GM21423 (cell line): ENCODE data around the gene FOXP1.

Experiments
- ATAC-seq: cut with Tn5 transposase; IDR thresholded peaks from one replicate; pipeline ENCODE4 v1.9.1; 2021; ENCODE audit warnings: mild to moderate bottlenecking, moderate library complexity; ENCODE audit not compliant: unreplicated experiment

The FOXP1 gene

DNA sequence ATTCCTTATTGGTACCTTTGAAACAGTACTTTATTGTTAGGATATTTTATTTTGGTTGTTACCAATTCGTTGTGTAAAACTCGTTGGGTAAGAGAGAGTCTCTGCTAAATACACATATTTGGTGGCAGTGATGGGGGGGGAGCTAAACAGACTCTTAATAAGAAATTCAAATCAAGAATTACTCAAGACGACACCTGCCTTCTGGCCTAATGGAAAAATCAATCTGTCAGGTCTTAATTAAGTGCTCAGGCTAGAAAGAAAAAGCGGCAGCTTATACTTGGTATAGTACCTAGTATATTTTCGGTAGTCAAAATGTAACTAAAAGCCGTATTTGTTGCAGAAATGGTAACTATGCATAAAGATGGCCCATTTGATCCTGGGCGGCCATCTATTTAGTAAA, 18.2 kb downstream of the FOXP1 start:
- no peak for ATAC-seq

GRCh38 chr3:71564361-71564760, 19.2 kb downstream of the FOXP1 start:
- peak; percentile 47 for ATAC-seq

GRCh38 chr3:71563827-71564226, 19.7 kb downstream of the FOXP1 start:
- ATAC-seq = peak; percentile 89

GRCh38 chr3:71562938-71563337, 20.6 kb downstream of the FOXP1 start:
- no peak for ATAC-seq

GRCh38 chr3:71560665-71561064, 22.9 kb downstream of the FOXP1 start:
- ATAC-seq = no peak

DNA sequence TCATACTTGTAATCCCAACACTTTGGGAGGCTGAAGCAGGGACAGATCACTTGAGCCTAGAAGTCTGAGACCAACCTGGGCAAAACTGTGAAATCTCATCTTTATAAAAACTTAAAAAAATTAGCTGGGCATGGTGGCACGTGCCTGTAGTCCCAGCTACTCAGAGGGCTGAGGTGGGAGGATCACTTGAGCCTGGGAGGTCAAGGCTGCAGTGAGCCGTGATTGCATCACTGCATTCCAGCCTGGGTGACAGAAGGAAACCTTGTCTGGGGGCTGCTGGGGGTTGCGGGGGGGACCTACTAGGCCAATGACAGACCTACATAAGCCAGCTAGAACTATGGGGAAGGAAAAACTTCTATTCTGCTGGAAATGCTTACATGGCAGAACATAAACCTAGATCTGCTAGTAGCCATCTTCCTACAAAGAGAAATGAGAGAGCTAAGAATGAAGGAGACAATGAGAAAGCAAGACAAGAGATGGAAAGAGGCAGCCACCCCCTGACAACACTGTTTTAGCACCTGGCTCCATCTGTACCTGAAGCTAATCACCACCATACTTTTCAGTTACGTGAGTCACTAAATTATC, 23.9 kb downstream of the FOXP1 start:
- ATAC-seq = no peak

DNA sequence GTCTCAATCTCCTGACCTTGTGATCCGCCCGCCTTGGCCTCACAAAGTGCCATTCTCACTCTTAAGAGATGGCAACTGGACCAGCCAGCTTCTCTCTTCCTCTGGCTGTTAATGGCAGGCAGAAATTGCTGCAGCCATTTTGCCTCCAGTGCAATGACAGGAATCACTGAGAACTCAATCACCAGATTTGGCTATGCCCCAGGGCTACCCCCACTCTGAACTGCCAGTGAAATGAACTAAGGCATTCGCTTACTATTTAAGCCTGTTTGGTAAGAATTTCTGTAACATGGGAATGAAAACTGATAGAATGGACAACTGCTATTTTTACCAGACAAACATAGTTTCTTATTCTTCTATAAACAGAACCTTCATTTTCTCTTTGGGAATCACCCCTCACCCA, 24.5 kb downstream of the FOXP1 start:
- no peak for ATAC-seq

DNA sequence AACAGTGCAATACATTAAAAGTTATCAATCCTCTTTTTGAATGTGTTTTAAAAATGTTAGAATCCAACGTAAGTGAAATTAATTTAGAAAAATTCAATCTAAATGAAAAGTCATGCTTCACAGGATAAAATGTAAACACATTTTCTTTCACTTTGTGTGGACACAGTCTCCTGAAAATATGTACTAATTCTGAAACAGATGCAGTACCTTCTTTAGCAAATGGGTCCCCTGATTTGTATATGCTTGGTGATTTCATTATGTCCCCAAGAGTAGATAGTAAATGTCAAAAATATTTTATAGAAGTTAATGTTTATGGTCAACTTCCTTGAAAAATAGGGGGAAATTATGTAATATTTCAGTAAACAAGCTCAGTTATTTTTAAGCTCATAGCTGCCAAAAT, 28.9 kb downstream of the FOXP1 start:
- ATAC-seq = no peak

DNA sequence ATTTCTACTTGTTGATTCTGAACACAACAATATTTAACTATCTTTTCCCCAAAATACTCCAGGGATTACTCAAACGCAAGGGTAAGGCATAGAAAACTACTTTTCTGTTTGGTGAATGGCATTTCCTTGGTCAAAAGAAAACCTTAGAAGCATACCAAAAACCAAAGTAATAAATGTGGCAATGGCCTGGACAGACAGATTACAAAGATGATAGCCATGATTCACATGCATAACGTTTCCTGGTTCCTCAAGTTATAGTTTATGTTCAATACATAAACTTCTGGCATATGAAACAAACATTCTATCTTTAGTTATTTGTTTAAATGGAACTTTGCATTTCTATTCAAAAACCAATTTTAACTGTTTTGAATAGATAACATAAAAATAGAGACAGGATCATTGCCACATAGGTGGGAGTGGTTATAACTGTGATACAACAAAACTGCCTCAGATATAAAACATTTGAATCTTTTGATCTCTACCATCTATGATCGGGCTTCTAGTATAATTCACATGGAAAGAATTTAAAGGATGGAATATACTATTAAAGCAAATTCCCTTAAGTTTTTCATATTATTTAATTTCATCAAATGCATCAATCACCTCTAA, 32.1 kb downstream of the FOXP1 start:
- no peak for ATAC-seq

- no peak for ATAC-seq
Measured at GRCh38 chr3:71549951-71550350, 33.6 kb downstream of the FOXP1 start.

- ATAC-seq = peak; percentile 94
Measured at GRCh38 chr3:71548705-71549384, 34.7 kb downstream of the FOXP1 start.

- ATAC-seq = no peak
Measured at GRCh38 chr3:71547249-71548198, 36.0 kb downstream of the FOXP1 start.

DNA sequence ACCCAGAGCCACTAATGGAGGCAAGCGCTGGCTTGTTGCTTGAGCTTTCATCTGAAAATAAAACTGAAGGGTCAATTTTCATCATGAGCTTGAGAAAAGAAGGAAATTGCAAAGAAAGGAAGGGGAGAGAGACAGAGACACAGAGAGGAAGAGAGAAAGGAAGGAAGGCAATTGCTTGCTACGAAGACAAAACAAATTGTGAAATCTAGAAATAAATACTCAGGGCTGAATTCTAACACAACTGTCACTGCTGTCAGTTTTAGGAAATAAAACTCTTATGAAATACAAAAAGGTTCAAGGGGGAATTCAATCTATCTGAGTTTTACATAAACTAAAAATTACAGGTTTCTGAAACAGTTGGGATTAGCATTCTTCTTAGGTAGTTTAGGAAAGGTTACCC, 36.7 kb downstream of the FOXP1 start:
- no peak for ATAC-seq

DNA sequence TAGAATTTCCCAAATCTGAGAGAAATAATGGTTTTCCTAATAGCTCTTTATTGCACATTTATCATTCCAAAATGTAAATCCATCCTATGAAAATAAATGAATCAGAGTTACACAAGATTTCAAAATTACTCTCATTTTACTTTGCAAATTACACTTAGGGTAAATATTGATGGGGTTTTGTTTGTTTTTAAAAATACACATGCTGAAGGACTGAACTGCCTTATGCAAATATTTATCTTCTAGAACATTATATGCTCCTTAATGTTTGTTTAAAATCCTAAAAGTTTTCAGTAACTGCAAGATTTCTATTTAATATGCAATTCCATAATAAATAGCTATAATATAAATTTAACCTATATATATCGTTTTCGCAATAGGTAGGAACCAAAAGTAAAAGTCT, 38.2 kb downstream of the FOXP1 start:
- ATAC-seq = no peak

DNA sequence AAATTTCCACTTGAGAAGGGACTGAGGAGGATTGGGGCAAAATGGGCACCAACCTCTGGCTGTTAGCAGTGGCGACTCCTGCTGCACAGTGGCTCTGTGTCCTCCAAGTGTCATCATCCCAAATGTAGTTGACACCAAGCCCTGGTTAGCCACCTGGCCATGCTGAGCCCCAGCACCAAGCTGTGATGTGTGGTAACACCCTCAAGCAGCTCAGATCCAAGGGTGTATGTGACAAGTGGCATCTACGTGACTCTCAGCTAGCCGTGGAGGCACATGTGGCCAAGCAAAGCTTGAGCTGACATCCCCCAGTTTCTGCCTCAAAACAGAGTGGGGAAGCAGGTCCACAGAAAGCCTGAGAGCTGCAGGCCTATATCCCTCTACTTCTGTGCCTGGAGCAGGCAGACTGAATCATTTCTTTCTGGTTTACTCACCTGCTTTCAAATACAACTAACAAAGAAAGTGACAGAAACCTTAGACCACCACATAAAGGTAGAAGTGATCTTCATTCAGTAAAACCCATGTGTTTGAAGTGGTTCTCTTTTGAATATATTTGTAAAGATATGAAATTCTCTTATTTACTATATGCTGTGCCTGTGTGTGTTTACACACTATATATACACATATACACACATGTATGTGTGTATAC, 40.0 kb downstream of the FOXP1 start:
- ATAC-seq = no peak

GRCh38 chr3:71542521-71543370, 40.8 kb downstream of the FOXP1 start:
- peak; percentile 78 for ATAC-seq

DNA sequence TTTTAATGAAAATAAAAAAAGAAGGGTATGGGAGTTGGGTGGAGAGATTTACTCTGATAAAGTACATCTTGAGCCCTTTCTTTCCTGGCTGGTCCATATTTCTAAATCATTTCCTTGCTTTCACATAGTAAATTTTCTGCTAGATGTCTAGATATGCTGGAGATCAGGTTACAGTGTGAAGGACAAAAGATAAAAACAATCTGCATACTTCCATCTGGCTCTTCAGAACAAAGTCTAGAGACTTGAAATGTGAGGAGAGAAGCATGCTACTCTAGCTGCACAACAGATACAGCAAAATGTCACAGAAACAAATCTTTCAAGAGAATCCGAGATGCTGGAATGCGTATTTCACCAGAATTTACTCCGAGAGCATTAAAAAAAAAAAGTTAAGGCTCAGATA, 42.2 kb downstream of the FOXP1 start:
- ATAC-seq = no peak

- ATAC-seq = no peak
Measured at GRCh38 chr3:71537211-71537611, 46.3 kb downstream of the FOXP1 start.

GRCh38 chr3:71536376-71536965, 47.1 kb downstream of the FOXP1 start:
- no peak for ATAC-seq

GRCh38 chr3:71533588-71533987, 49.9 kb downstream of the FOXP1 start:
- ATAC-seq = no peak
